ENCODE results near the gene OCA2. TPM values are rescaled to one million over a fixed set of nuclear protein-coding genes. Genes with fewer than 3 reads are reported as not detected.

Gene OCA2
- total RNA-seq, 1 experiment from 2014 or later, result not detected

- ChIA-PET POLR2A (no interaction called here), CTCF (no interaction called here)
- no TSS peak for BruUV-seq (replicated peaks)
- Mint-ChIP-seq H3K36me3 (ENCODE audit: insufficient read depth, unreplicated experiment) (no peaks in the 10 kb centered on the region), H3K27me3 (ENCODE audit: insufficient read depth, unreplicated experiment) (no peaks in the 10 kb centered on the region), H3K4me3 (ENCODE audit: unreplicated experiment) (no peak overlapping the region), H3K27ac (ENCODE audit: low read depth, unreplicated experiment) (no peak overlapping the region), H3K4me1 (ENCODE audit: insufficient read depth, unreplicated experiment) (no peaks in the 10 kb centered on the region), H3K9me3 (ENCODE audit: unreplicated experiment) (peaks cover 40% of the 10 kb centered on the region)
- intact Hi-C loops (cut with micrococcal nuclease), result no loop called here
- TF ChIP-seq, protein P1, sequence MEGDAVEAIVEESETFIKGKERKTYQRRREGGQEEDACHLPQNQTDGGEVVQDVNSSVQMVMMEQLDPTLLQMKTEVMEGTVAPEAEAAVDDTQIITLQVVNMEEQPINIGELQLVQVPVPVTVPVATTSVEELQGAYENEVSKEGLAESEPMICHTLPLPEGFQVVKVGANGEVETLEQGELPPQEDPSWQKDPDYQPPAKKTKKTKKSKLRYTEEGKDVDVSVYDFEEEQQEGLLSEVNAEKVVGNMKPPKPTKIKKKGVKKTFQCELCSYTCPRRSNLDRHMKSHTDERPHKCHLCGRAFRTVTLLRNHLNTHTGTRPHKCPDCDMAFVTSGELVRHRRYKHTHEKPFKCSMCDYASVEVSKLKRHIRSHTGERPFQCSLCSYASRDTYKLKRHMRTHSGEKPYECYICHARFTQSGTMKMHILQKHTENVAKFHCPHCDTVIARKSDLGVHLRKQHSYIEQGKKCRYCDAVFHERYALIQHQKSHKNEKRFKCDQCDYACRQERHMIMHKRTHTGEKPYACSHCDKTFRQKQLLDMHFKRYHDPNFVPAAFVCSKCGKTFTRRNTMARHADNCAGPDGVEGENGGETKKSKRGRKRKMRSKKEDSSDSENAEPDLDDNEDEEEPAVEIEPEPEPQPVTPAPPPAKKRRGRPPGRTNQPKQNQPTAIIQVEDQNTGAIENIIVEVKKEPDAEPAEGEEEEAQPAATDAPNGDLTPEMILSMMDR (IDR thresholded peaks at IDR 0.05; ENCODE audit: unreplicated experiment), result no peak
- no peak for DNase-seq (ENCODE audit: unreplicated experiment)
Observed at GRCh38 chr15:28018291-28019044, 80.6 kb downstream of the OCA2 start.

DNA sequence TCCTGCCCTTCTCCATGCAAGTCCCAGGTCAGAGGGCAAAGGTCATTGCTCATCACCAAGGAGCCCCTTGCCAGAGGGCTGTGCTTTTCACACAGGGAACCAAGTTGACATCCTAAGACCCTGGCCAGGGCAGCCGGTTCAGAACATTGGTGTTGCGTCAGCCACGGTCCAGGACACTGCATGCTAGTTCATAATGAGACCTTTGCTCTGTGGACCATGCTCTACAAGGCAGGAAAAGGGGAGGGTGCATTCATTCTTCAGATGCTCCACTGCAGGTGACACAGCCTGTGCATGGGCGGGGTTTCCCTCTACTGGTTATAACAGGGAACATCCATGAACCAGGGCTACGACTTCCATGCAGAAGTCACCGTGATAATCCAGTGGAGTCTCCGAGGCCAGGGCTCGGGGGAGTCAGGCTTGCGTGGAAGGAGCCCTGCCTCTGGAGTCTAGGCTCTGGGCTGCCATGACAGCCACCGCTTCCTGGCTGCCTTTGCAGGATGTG, 81.6 kb downstream of the OCA2 start:
- no peak for DNase-seq (ENCODE audit: unreplicated experiment)
- CTCF ChIA-PET, result no interaction called here

GRCh38 chr15:28015855-28016254, 83.3 kb downstream of the OCA2 start:
- Mint-ChIP-seq H3K27ac (ENCODE audit: low read depth, unreplicated experiment) (no peak overlapping the region), H3K4me3 (ENCODE audit: unreplicated experiment) (no peak overlapping the region), H3K36me3 (ENCODE audit: insufficient read depth, unreplicated experiment) (no peaks in the 10 kb centered on the region), H3K9me3 (ENCODE audit: unreplicated experiment) (peaks cover 26% of the 10 kb centered on the region), H3K4me1 (ENCODE audit: insufficient read depth, unreplicated experiment) (no peaks in the 10 kb centered on the region), H3K27me3 (ENCODE audit: insufficient read depth, unreplicated experiment) (no peaks in the 10 kb centered on the region)
- CTCF ChIA-PET, result no interaction called here
- POLR2A ChIA-PET, result no interaction called here
- TF ChIP-seq, protein P1 (IDR thresholded peaks at IDR 0.05; ENCODE audit: unreplicated experiment), result no peak
- intact Hi-C loops (cut with micrococcal nuclease), result no loop called here
- DNase-seq (ENCODE audit: unreplicated experiment), result no peak
- no TSS peak for BruUV-seq (replicated peaks)

More for the DNA sequence above, 81.6 kb downstream of the OCA2 start:
- Mint-ChIP-seq H3K27ac (ENCODE audit: low read depth, unreplicated experiment) (no peak overlapping the region), H3K36me3 (ENCODE audit: insufficient read depth, unreplicated experiment) (no peaks in the 10 kb centered on the region), H3K4me3 (ENCODE audit: unreplicated experiment) (no peak overlapping the region), H3K4me1 (ENCODE audit: insufficient read depth, unreplicated experiment) (no peaks in the 10 kb centered on the region), H3K27me3 (ENCODE audit: insufficient read depth, unreplicated experiment) (no peaks in the 10 kb centered on the region), H3K9me3 (ENCODE audit: unreplicated experiment) (peaks cover 35% of the 10 kb centered on the region)
- TF ChIP-seq, protein P1 (IDR thresholded peaks at IDR 0.05; ENCODE audit: unreplicated experiment), result no peak
- POLR2A ChIA-PET, result no interaction called here
- intact Hi-C loops (cut with micrococcal nuclease), result no loop called here
- no TSS peak for BruUV-seq (replicated peaks)

DNA sequence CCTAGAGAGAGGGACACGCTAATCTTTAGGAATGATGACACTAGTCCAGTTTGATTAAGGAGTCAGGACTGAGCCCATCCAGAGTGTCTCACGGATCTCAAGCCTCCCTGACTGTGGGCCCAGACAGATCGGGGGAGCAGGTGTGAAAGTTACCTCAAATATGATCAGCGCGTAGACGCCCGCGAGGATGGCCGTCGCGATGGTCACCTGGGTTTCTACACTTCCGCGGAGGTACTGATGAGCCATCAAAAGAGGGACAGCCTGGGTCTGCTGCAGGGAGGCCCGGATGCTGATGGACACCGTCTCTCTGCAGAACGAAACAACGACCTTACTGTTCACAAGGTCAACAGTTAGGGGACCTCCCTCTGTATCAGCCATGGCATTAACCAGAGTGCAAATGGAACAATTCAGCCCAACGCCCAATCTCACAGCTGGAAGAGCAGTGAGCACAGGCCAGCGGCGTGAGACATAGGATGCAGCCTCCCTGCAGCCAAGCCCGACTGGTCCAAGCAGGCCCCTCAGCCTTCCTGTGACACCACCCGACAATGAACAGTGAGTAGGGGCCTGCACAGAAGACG, 84.4 kb downstream of the OCA2 start:
- no peaks in the 10 kb centered on the region for H3K4me1 Mint-ChIP-seq (ENCODE audit: insufficient read depth, unreplicated experiment)
- no peak for DNase-seq (ENCODE audit: unreplicated experiment)
- H3K36me3 Mint-ChIP-seq (ENCODE audit: insufficient read depth, unreplicated experiment), result no peaks in the 10 kb centered on the region
- peaks cover 32% of the 10 kb centered on the region for H3K9me3 Mint-ChIP-seq (ENCODE audit: unreplicated experiment)
- H3K27ac Mint-ChIP-seq (ENCODE audit: low read depth, unreplicated experiment), result no peak overlapping the region
- ChIA-PET CTCF (no interaction called here), POLR2A (no interaction called here)
- intact Hi-C loops (cut with micrococcal nuclease), result no loop called here
- TF ChIP-seq, protein P1 (IDR thresholded peaks at IDR 0.05; ENCODE audit: unreplicated experiment), result no peak
- H3K27me3 Mint-ChIP-seq (ENCODE audit: insufficient read depth, unreplicated experiment), result no peaks in the 10 kb centered on the region
- BruUV-seq (replicated peaks), result no TSS peak
- no peak overlapping the region for H3K4me3 Mint-ChIP-seq (ENCODE audit: unreplicated experiment)
